ENCODE data around the gene NCAM1. TPM values are rescaled to one million over a fixed set of nuclear protein-coding genes. Genes with fewer than 3 reads are reported as not detected.
A peak's percentile ranks its signal among the peaks of the same experiment; 100 is the strongest.

NCAM1 gene
- total and polyA plus RNA-seq, 2 experiments from 2014 or later: 0.76 to 1.6 TPM

DNA sequence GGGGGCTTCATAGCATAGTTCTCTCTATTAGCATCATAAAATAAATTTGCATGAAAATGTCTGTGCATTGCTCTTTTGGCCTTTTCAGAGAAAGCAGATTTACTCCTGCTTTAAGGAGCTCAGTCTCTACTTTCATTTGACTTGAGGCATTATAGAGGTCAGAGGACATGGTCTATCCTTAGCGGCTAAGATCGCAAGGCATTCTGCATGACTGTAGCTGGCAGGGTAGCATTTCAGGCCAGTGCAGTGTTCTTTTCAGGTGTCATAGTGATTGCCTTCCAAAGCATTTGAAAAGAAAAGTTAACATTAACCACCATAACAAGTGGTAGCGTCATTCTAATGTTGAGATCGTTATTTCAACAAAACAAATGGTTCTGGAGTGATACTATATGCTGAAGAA is 126.5 kb downstream of the NCAM1 start:
- Mint-ChIP-seq H3K9me3 (no peaks in the 10 kb centered on the region), H3K36me3 (ENCODE audit: low read depth) (no peaks in the 10 kb centered on the region), H3K27ac (no peak overlapping the region), H3K4me1 (peaks cover 26% of the 10 kb centered on the region; the same call in 2 of the 3 replicates), H3K27me3 (ENCODE audit: insufficient read depth, low read depth, poor library complexity) (no peaks in the 10 kb centered on the region), H3K4me3 (no peak overlapping the region)
- no peak overlapping the region for H3K4me3 ChIP-seq
- H3K79me2 ChIP-seq (replicated peaks; ENCODE audit: insufficient read depth): no peaks in the 10 kb centered on the region
- peak; percentile 21; the same call in 1 of the 2 replicates for TF ChIP-seq NANOG (IDR thresholded peaks at IDR 0.05; ENCODE audit: borderline replicate concordance)
- TF ChIP-seq, protein P1, sequence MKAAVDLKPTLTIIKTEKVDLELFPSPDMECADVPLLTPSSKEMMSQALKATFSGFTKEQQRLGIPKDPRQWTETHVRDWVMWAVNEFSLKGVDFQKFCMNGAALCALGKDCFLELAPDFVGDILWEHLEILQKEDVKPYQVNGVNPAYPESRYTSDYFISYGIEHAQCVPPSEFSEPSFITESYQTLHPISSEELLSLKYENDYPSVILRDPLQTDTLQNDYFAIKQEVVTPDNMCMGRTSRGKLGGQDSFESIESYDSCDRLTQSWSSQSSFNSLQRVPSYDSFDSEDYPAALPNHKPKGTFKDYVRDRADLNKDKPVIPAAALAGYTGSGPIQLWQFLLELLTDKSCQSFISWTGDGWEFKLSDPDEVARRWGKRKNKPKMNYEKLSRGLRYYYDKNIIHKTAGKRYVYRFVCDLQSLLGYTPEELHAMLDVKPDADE (IDR thresholded peaks at IDR 0.05): no peak
- TF ChIP-seq, protein P2, sequence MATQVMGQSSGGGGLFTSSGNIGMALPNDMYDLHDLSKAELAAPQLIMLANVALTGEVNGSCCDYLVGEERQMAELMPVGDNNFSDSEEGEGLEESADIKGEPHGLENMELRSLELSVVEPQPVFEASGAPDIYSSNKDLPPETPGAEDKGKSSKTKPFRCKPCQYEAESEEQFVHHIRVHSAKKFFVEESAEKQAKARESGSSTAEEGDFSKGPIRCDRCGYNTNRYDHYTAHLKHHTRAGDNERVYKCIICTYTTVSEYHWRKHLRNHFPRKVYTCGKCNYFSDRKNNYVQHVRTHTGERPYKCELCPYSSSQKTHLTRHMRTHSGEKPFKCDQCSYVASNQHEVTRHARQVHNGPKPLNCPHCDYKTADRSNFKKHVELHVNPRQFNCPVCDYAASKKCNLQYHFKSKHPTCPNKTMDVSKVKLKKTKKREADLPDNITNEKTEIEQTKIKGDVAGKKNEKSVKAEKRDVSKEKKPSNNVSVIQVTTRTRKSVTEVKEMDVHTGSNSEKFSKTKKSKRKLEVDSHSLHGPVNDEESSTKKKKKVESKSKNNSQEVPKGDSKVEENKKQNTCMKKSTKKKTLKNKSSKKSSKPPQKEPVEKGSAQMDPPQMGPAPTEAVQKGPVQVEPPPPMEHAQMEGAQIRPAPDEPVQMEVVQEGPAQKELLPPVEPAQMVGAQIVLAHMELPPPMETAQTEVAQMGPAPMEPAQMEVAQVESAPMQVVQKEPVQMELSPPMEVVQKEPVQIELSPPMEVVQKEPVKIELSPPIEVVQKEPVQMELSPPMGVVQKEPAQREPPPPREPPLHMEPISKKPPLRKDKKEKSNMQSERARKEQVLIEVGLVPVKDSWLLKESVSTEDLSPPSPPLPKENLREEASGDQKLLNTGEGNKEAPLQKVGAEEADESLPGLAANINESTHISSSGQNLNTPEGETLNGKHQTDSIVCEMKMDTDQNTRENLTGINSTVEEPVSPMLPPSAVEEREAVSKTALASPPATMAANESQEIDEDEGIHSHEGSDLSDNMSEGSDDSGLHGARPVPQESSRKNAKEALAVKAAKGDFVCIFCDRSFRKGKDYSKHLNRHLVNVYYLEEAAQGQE (IDR thresholded peaks at IDR 0.05; ENCODE audit: unreplicated experiment): no peak
- no peaks in the 10 kb centered on the region for H4K20me1 ChIP-seq (replicated peaks; ENCODE audit: insufficient read depth)
- peaks cover 68% of the 10 kb centered on the region for H3K27me3 ChIP-seq (ENCODE audit: insufficient read depth)
- DNase-seq (ENCODE audit: low spot score): peak; percentile 45
- ATAC-seq: peak; percentile 98
- no peak overlapping the region for H2AFZ ChIP-seq
- H3K27ac ChIP-seq (ENCODE audit: low read depth): no peak overlapping the region
- no peaks in the 10 kb centered on the region for H3K9me2 ChIP-seq (ENCODE audit: insufficient read depth)
- no peaks in the 10 kb centered on the region for H3K36me3 ChIP-seq (ENCODE audit: insufficient read depth)
- peaks cover 18% of the 10 kb centered on the region for H3K4me1 ChIP-seq (ENCODE audit: insufficient read depth)
- peak overlapping the region; percentile 35 for H3K4me2 ChIP-seq
- no peaks in the 10 kb centered on the region for H3F3A ChIP-seq (replicated peaks; ENCODE audit: low read depth)

DNA sequence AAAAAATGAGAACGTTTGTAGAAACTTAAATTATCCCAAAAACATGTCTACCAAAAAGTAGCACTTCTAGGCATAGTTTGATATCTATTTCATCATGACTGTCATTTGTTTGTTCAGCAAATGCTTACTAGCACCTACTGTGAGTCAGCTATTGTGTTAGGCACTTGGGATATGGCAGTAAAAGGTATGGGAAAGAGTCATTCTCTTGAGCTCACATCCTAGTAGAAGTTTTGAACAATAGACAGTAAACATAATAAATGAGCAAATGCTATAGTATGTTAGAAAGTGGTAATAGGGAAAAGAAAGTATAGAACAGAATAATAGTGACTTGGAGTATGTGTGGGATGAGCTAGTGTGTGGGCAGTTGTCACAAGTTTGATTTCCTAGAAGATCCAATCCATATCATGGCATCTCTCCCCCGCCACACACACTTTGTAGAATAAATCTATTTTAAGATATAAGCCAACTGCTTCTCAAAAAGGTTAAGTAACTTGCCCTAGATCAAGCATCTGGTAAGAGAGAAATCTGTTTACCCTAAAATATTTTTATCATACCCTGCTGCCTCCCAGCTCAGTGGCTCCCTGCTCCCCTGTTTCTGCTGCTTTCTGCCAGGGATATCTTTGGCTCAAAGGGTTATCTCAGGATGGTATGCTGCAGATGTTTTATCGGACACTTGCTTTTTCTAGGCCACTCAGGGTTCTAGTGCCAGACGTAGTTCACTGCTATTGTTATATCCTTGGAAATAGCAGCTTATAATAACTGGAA is 129.7 kb downstream of the NCAM1 start:
- Histone ChIP-seq H3K79me2 (replicated peaks; ENCODE audit: insufficient read depth) (no peaks in the 10 kb centered on the region), H3F3A (replicated peaks; ENCODE audit: low read depth) (no peaks in the 10 kb centered on the region), H3K27me3 (ENCODE audit: insufficient read depth) (peaks cover 58% of the 10 kb centered on the region), H4K20me1 (replicated peaks; ENCODE audit: insufficient read depth) (no peaks in the 10 kb centered on the region), H3K9me2 (ENCODE audit: insufficient read depth) (no peaks in the 10 kb centered on the region), H3K36me3 (ENCODE audit: insufficient read depth) (no peaks in the 10 kb centered on the region), H3K4me3 (no peak overlapping the region), H3K4me1 (ENCODE audit: insufficient read depth) (peaks cover 18% of the 10 kb centered on the region), H2AFZ (no peak overlapping the region), H3K4me2 (no peak overlapping the region), H3K27ac (ENCODE audit: low read depth) (no peak overlapping the region)
- Mint-ChIP-seq H3K9me3 (no peaks in the 10 kb centered on the region), H3K4me3 (no peak overlapping the region), H3K27me3 (ENCODE audit: insufficient read depth, low read depth, poor library complexity) (no peaks in the 10 kb centered on the region), H3K27ac (no peak overlapping the region), H3K4me1 (peaks cover 18% of the 10 kb centered on the region; the same call in 2 of the 3 replicates), H3K36me3 (ENCODE audit: low read depth) (no peaks in the 10 kb centered on the region)
- DNase-seq (ENCODE audit: low spot score) (no peak), ATAC-seq (no peak)
- TF ChIP-seq, protein P3, sequence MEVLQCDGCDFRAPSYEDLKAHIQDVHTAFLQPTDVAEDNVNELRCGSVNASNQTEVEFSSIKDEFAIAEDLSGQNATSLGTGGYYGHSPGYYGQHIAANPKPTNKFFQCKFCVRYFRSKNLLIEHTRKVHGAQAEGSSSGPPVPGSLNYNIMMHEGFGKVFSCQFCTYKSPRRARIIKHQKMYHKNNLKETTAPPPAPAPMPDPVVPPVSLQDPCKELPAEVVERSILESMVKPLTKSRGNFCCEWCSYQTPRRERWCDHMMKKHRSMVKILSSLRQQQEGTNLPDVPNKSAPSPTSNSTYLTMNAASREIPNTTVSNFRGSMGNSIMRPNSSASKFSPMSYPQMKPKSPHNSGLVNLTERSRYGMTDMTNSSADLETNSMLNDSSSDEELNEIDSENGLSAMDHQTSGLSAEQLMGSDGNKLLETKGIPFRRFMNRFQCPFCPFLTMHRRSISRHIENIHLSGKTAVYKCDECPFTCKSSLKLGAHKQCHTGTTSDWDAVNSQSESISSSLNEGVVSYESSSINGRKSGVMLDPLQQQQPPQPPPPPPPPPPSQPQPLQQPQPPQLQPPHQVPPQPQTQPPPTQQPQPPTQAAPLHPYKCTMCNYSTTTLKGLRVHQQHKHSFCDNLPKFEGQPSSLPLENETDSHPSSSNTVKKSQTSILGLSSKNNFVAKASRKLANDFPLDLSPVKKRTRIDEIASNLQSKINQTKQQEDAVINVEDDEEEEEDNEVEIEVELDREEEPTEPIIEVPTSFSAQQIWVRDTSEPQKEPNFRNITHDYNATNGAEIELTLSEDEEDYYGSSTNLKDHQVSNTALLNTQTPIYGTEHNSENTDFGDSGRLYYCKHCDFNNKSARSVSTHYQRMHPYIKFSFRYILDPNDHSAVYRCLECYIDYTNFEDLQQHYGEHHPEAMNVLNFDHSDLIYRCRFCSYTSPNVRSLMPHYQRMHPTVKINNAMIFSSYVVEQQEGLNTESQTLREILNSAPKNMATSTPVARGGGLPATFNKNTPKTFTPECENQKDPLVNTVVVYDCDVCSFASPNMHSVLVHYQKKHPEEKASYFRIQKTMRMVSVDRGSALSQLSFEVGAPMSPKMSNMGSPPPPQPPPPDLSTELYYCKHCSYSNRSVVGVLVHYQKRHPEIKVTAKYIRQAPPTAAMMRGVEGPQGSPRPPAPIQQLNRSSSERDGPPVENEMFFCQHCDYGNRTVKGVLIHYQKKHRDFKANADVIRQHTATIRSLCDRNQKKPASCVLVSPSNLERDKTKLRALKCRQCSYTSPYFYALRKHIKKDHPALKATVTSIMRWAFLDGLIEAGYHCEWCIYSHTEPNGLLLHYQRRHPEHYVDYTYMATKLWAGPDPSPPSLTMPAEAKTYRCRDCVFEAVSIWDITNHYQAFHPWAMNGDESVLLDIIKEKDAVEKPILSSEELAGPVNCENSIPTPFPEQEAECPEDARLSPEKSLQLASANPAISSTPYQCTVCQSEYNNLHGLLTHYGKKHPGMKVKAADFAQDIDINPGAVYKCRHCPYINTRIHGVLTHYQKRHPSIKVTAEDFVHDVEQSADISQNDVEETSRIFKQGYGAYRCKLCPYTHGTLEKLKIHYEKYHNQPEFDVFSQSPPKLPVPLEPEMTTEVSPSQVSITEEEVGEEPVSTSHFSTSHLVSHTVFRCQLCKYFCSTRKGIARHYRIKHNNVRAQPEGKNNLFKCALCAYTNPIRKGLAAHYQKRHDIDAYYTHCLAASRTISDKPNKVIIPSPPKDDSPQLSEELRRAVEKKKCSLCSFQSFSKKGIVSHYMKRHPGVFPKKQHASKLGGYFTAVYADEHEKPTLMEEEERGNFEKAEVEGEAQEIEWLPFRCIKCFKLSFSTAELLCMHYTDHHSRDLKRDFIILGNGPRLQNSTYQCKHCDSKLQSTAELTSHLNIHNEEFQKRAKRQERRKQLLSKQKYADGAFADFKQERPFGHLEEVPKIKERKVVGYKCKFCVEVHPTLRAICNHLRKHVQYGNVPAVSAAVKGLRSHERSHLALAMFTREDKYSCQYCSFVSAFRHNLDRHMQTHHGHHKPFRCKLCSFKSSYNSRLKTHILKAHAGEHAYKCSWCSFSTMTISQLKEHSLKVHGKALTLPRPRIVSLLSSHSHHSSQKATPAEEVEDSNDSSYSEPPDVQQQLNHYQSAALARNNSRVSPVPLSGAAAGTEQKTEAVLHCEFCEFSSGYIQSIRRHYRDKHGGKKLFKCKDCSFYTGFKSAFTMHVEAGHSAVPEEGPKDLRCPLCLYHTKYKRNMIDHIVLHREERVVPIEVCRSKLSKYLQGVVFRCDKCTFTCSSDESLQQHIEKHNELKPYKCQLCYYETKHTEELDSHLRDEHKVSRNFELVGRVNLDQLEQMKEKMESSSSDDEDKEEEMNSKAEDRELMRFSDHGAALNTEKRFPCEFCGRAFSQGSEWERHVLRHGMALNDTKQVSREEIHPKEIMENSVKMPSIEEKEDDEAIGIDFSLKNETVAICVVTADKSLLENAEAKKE (CRISPR knock-in tag; IDR thresholded peaks at IDR 0.05): no peak
- TF ChIP-seq ZNF331 (CRISPR knock-in tag; IDR thresholded peaks at IDR 0.05; ENCODE audit: low read depth): no peak
- no peak for TF ChIP-seq POLR2AphosphoS5 (IDR thresholded peaks at IDR 0.05; ENCODE audit: low read depth)
- no peak for TF ChIP-seq EZH2 (IDR thresholded peaks at IDR 0.05; ENCODE audit: low read depth, unreplicated experiment)
- no peak for TF ChIP-seq ZNF114 (CRISPR knock-in tag; IDR thresholded peaks at IDR 0.05)
